Neural cell (in vitro differentiated cells): ENCODE data around the gene OTOG.

Experiments used
- CTCF ChIP-seq: fragments of 450-650 bp; IDR thresholded peaks from 2 replicates; pipeline ENCODE4 v1.5.1; 2014; ENCODE audit warnings: antibody characterized with exemption, mild to moderate bottlenecking, moderate library complexity; ENCODE audit not compliant: poor library complexity, severe bottlenecking
- EP300 ChIP-seq: fragments of 450-650 bp; conservative IDR thresholded peaks from 2 replicates; pipeline ENCODE4 v1.6.1; 2014; ENCODE audit warnings: antibody characterized with exemption, mild to moderate bottlenecking, moderate library complexity; ENCODE audit not compliant: poor library complexity, severe bottlenecking
- EZH2 ChIP-seq: fragments of 200-600, 300-800 bp; shearing (Covaris generic), sonication (generic); IDR thresholded peaks from 2 replicates; pipeline ENCODE4 v1.6.1; 2014; ENCODE audit warnings: antibody characterized with exemption, low read length, borderline replicate concordance, mild to moderate bottlenecking; ENCODE audit not compliant: insufficient read depth, poor library complexity, severe bottlenecking
- POLR2AphosphoS5 ChIP-seq: IDR thresholded peaks from 2 replicates; pipeline ENCODE4 v1.6.1; 2012
- REST ChIP-seq: IDR thresholded peaks from 2 replicates; pipeline ENCODE4 v1.6.1; 2012; ENCODE audit warnings: borderline replicate concordance

GRCh38 chr11:17658211-17658610, 111.2 kb downstream of the OTOG start:
- TF ChIP-seq CTCF, result no peak
- TF ChIP-seq EZH2, result no peak
- no peak for TF ChIP-seq EP300
- TF ChIP-seq POLR2AphosphoS5, result no peak
- TF ChIP-seq REST, result no peak
